DOHH2 (cell line): ENCODE measurements around the gene PRPSAP1.

Experiments used
- H3F3A ChIP-seq: fragments of 200-600 bp; sonication (generic), shearing (Covaris generic); 2 replicates; pipeline ENCODE4 v1.6.0; 2016; ENCODE audit warnings: antibody characterized with exemption, mild to moderate bottlenecking; ENCODE audit not compliant: control insufficient read depth, insufficient read depth
- H3K27ac ChIP-seq: fragments of 200-600 bp; sonication (generic); 2 replicates; pipeline ENCODE4 v1.5.1; 2014; ENCODE audit warnings: low read depth, mild to moderate bottlenecking, low read length, moderate library complexity
- H3K27me3 ChIP-seq: fragments of 200-600 bp; sonication (generic); 2 replicates; pipeline ENCODE4 v1.6.1; 2014; ENCODE audit warnings: mild to moderate bottlenecking, low read length, mixed read lengths; ENCODE audit not compliant: control insufficient read depth
- H3K36me3 ChIP-seq: fragments of 200-600 bp; sonication (generic); 2 replicates; pipeline ENCODE4 v1.6.1; 2014; ENCODE audit warnings: mild to moderate bottlenecking, low read length, moderate library complexity, mixed read lengths; ENCODE audit not compliant: control insufficient read depth
- H3K4me1 ChIP-seq: fragments of 200-600 bp; sonication (generic); 2 replicates; pipeline ENCODE4 v1.6.1; 2014; ENCODE audit warnings: mild to moderate bottlenecking, low read length, mixed read lengths; ENCODE audit not compliant: control insufficient read depth
- H3K4me2 ChIP-seq: fragments of 200-600 bp; sonication (generic); 2 replicates; pipeline ENCODE4 v1.6.0; 2014; ENCODE audit warnings: mild to moderate bottlenecking, low read length, moderate library complexity
- H3K4me3 ChIP-seq: fragments of 200-600 bp; sonication (generic); 2 replicates; pipeline ENCODE4 v1.5.1; 2014; ENCODE audit warnings: mild to moderate bottlenecking, low read length, mixed read lengths
- H3K79me2 ChIP-seq: fragments of 200-600 bp; sonication (generic); 2 replicates; pipeline ENCODE4 v1.6.1; 2014; ENCODE audit warnings: mild to moderate bottlenecking, low read length, mixed read lengths; ENCODE audit not compliant: control insufficient read depth
- H3K9me2 ChIP-seq: fragments of 200-600 bp; sonication (generic); replicated peaks from 2 replicates; pipeline ENCODE4 v1.6.1; 2014; ENCODE audit warnings: mild to moderate bottlenecking, low read length, mixed read lengths; ENCODE audit not compliant: control insufficient read depth
- H3K9me3 ChIP-seq: fragments of 200-600 bp; sonication (generic); 2 replicates; pipeline ENCODE4 v1.6.1; 2014; ENCODE audit warnings: antibody characterized with exemption, low read length, mixed read lengths; ENCODE audit not compliant: control insufficient read depth, insufficient read depth
- H4K20me1 ChIP-seq: fragments of 200-600 bp; sonication (generic); 2 replicates; pipeline ENCODE4 v1.6.0; 2014; ENCODE audit warnings: low read depth, mild to moderate bottlenecking, antibody characterized with exemption, low read length, moderate library complexity; ENCODE audit not compliant: control insufficient read depth, insufficient read depth
- CTCF ChIP-seq: fragments of 200-600 bp; sonication (generic); IDR thresholded peaks from one replicate; pipeline ENCODE4 v1.5.1; 2014; ENCODE audit warnings: antibody characterized with exemption, mild to moderate bottlenecking, low read depth, low read length; ENCODE audit not compliant: poor library complexity, severe bottlenecking
- EZH2phosphoT487 ChIP-seq: fragments of 200-600 bp; sonication (generic); IDR thresholded peaks from 2 replicates; pipeline ENCODE4 v1.6.1; 2017; ENCODE audit warnings: borderline replicate concordance, mild to moderate bottlenecking, antibody characterized with exemption, low read length, moderate library complexity, mixed read lengths

The PRPSAP1 gene

GRCh38 chr17:76398523-76399174 is 44.9 kb upstream of the PRPSAP1 start:
- Histone ChIP-seq H3K9me3 (no peaks in the 10 kb centered on the region), H3K4me3 (no peak overlapping the region), H3K27me3 (no peaks in the 10 kb centered on the region), H3F3A (no peaks in the 10 kb centered on the region; the same call in 1 of the 2 replicates), H3K4me1 (no peaks in the 10 kb centered on the region), H3K27ac (no peak overlapping the region), H3K36me3 (peaks cover 84% of the 10 kb centered on the region), H4K20me1 (peaks cover 5% of the 10 kb centered on the region; the same call in 1 of the 2 replicates), H3K9me2 (no peaks in the 10 kb centered on the region), H3K4me2 (no peak overlapping the region), H3K79me2 (no peaks in the 10 kb centered on the region)
- TF ChIP-seq EZH2phosphoT487 (no peak), CTCF (no peak)

DNA sequence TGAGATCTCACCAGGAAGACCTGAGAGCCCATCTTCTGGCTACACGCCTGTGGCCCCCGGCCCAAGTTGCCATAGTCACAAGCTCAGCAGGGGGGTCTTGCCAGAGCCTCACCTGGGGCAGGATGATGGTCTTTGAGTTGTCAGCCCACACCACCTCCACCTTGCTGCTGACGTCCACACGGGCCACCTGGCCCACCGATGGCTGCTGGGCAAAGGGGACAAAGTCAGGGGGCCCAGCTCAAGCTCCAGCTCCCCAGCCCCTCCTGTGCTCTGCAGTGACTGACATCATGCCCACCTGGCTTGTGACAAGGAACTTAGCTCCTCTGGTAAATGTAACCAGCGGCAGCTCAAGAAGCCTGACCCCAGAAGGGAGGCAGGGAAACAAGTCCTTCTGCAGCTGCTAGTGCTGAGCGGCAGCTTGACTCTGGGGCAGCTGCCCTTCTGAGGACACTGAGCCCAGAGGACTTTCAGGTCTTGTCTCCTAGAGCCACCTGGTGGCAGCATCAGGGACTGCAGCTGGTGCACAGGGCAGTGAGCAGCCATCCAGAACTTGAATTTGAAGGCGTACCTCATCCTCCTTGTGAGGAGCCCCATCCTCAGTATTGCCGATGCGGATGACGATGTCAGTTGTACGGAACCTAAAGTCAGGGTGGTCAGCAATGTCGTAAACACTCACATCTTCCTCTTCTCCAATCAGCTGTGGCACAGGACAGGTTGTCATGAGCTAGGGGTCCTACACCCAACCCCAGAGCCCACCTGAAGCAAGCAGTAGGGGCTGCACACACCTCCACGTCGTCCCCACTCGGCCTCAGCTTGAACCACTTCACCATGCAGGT is 44.2 kb upstream of the PRPSAP1 start:
- no peaks in the 10 kb centered on the region for H3K9me3 ChIP-seq
- peaks cover 83% of the 10 kb centered on the region for H3K36me3 ChIP-seq
- no peaks in the 10 kb centered on the region for H3K79me2 ChIP-seq
- H3K4me3 ChIP-seq, result no peak overlapping the region
- H3F3A ChIP-seq, result no peaks in the 10 kb centered on the region; the same call in 1 of the 2 replicates
- H4K20me1 ChIP-seq, result peaks cover 5% of the 10 kb centered on the region; the same call in 1 of the 2 replicates
- H3K9me2 ChIP-seq, result no peaks in the 10 kb centered on the region
- H3K4me2 ChIP-seq, result no peak overlapping the region
- H3K27ac ChIP-seq, result no peak overlapping the region
- H3K27me3 ChIP-seq, result no peaks in the 10 kb centered on the region
- no peak for TF ChIP-seq EZH2phosphoT487
- TF ChIP-seq CTCF, result peak; percentile 98
- no peaks in the 10 kb centered on the region for H3K4me1 ChIP-seq

- TF ChIP-seq EZH2phosphoT487 (no peak), CTCF (no peak)
- Histone ChIP-seq H3K9me3 (no peaks in the 10 kb centered on the region), H3K4me1 (no peaks in the 10 kb centered on the region), H3K4me2 (no peak overlapping the region), H4K20me1 (peaks cover 5% of the 10 kb centered on the region; the same call in 1 of the 2 replicates), H3K79me2 (no peaks in the 10 kb centered on the region), H3F3A (no peaks in the 10 kb centered on the region; the same call in 1 of the 2 replicates), H3K36me3 (peaks cover 76% of the 10 kb centered on the region), H3K9me2 (no peaks in the 10 kb centered on the region), H3K4me3 (no peak overlapping the region), H3K27me3 (no peaks in the 10 kb centered on the region), H3K27ac (no peak overlapping the region)
Measured at GRCh38 chr17:76397184-76397583, 43.5 kb upstream of the PRPSAP1 start.
